Progenitor cell of endocrine pancreas (in vitro differentiated cells): Measurements from ENCODE around the gene CEACAM7. TPM values are rescaled to one million over a fixed set of nuclear protein-coding genes. Genes with fewer than 3 reads are reported as not detected.

ENCODE experiments used
- DNase-seq: peaks from one replicate; pipeline ENCODE4 v3.0.0; 2021; ENCODE audit warnings: low spot score; ENCODE audit not compliant: unreplicated experiment
- H3K27ac Mint-ChIP-seq: 2 replicates; pipeline ENCODE4 v1.8.0; 2021; ENCODE audit warnings: mild to moderate bottlenecking, moderate library complexity, mixed read lengths
- H3K27me3 Mint-ChIP-seq: 2 replicates; pipeline ENCODE4 v1.8.0; 2021; ENCODE audit warnings: mixed read lengths
- H3K36me3 Mint-ChIP-seq: 2 replicates; pipeline ENCODE4 v1.8.0; 2022; ENCODE audit warnings: mixed read lengths; ENCODE audit not compliant: insufficient read depth
- H3K4me1 Mint-ChIP-seq: 2 replicates; pipeline ENCODE4 v1.8.0; 2021; ENCODE audit warnings: low read depth, mixed read lengths
- H3K4me3 Mint-ChIP-seq: 2 replicates; pipeline ENCODE4 v1.8.0; 2021; ENCODE audit warnings: low read depth, mild to moderate bottlenecking, moderate library complexity, mixed read lengths
- H3K9me3 Mint-ChIP-seq: 2 replicates; pipeline ENCODE4 v1.8.0; 2021; ENCODE audit warnings: low read depth, mixed read lengths
- CTCF ChIP-seq: fragments of 200-600 bp; sonication (generic); IDR thresholded peaks from one replicate; pipeline ENCODE4 v1.5.0; 2021; ENCODE audit warnings: antibody characterized with exemption, mild to moderate bottlenecking; ENCODE audit not compliant: unreplicated experiment
- total RNA-seq: library from RNA; stranded (reverse); gene quantifications from 2 replicates; pipeline ENCODE4 v1.2.1, GENCODE V29; 2021

Gene CEACAM7
- total RNA-seq, 1 donor from 2014 or later: not detected

- H3K4me1 Mint-ChIP-seq: no peaks in the 10 kb centered on the region
- H3K27ac Mint-ChIP-seq: no peak overlapping the region
- peaks cover 1% of the 10 kb centered on the region for H3K36me3 Mint-ChIP-seq
- H3K4me3 Mint-ChIP-seq: no peak overlapping the region
- no peak for TF ChIP-seq CTCF
- no peaks in the 10 kb centered on the region for H3K27me3 Mint-ChIP-seq
- no peak for DNase-seq
- H3K9me3 Mint-ChIP-seq: peaks cover 19% of the 10 kb centered on the region
Measured at GRCh38 chr19:41623360-41623759, 64.7 kb downstream of the CEACAM7 start.

Other genes starting within 250 kb of the CEACAM7 start
- gene DMAC2, start 248.4 kb downstream of the CEACAM7 start, total RNA-seq: 51.3 and 54.1 TPM in 2 replicates
- not detected in 2 replicates for gene ERICH4, start 245.1 kb downstream of the CEACAM7 start, total RNA-seq
- gene CEACAM21, start 112.1 kb downstream of the CEACAM7 start, total RNA-seq: not detected in 2 replicates
- gene CEACAM4, start 61.2 kb downstream of the CEACAM7 start, total RNA-seq: not detected in 2 replicates
- gene CEACAM5, start 20.4 kb upstream of the CEACAM7 start, total RNA-seq: not detected in 2 replicates
- 0.19 and 0.31 TPM in 2 replicates for gene CEACAM6, start 67.3 kb upstream of the CEACAM7 start, total RNA-seq
- not detected in 2 replicates for gene CEACAM3, start 108.3 kb upstream of the CEACAM7 start, total RNA-seq
- gene LYPD4, start 156.4 kb upstream of the CEACAM7 start, total RNA-seq: not detected in 2 replicates
- not detected in 2 replicates for gene DMRTC2, start 156.8 kb upstream of the CEACAM7 start, total RNA-seq
- gene RPS19, start 172.0 kb upstream of the CEACAM7 start, total RNA-seq: 2,232 and 2,439 TPM in 2 replicates
- 0.36 and 0.78 TPM in 2 replicates for gene CD79A, start 189.0 kb upstream of the CEACAM7 start, total RNA-seq
- gene ARHGEF1, start 194.9 kb upstream of the CEACAM7 start, total RNA-seq: 109 and 112 TPM in 2 replicates
- 0.84 and 1.2 TPM in 2 replicates for gene ERFL, start 240.2 kb upstream of the CEACAM7 start, total RNA-seq